Panc1 (cell line): ENCODE results near the gene RETREG1.

Experiments
- POLR2AphosphoS5 ChIP-seq: IDR thresholded peaks from 2 replicates; pipeline ENCODE4 v1.6.1; 2012; ENCODE audit warnings: mild to moderate bottlenecking, low read depth, low read length, moderate library complexity
- SIN3A ChIP-seq: IDR thresholded peaks from 2 replicates; pipeline ENCODE4 v1.6.1; 2012; ENCODE audit warnings: low read depth, mild to moderate bottlenecking, low read length, moderate library complexity, borderline replicate concordance; ENCODE audit not compliant: insufficient read depth
- TF ChIP-seq, protein P1 (sequence below): fragments of 450-650 bp; IDR thresholded peaks from 2 replicates; pipeline ENCODE4 v1.5.1; 2017; ENCODE audit warnings: mild to moderate bottlenecking
- TF ChIP-seq, protein P2 (sequence below), 2 experiments: IDR thresholded peaks; 2 replicates each; pipeline ENCODE4 v1.6.1; 2011 to 2012; ENCODE audit warnings: low read depth in 2 of 2, control low read depth in 1 of 2, low read length in 1 of 2, mild to moderate bottlenecking in 1 of 2, moderate library complexity in 1 of 2; ENCODE audit not compliant: insufficient read depth in 1 of 2

DNA sequence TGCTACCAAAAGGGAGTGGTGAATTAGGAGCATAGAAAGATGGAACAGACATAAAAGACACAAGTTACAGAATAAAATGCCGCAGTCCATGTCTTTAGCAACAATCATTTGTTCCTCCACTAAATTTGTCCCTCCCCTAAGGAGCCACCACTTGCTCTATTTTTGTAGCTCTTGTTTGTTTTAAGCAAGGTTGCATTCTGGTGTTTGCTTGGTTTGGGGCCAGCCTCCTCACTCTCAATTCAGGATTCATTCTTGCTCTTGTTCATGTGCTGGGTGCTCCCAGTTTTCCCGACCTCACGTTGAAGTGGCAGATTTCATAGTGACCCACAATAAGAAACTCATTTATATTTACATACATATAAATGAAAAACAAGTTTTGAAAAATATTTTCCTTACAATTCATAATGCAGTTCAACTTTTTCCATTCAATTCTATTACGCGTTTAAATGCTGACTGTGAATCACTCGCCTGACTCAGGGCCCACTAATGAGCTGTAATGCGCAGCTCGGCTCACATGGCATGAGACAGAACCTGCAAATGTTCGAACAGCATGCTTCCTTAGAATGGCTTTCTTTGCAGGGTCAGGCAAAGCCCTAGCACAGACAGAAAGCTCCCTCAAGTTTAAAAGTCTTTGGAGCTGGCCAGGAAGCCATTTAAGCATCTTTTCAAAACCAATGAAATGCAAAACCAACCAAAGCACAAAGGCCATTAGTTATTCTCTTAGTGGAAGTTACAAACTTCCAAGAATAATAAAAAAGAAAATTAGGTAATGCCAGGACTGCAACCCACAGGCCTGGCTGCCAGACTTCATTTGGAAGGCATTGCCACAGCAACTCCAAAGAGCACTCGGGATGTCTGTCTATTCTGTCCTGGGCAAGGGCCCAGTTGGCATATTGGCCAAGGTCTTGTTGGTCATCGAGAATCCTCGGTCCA lies 41.7 kb downstream of the RETREG1 start:
- TF ChIP-seq, protein P1, sequence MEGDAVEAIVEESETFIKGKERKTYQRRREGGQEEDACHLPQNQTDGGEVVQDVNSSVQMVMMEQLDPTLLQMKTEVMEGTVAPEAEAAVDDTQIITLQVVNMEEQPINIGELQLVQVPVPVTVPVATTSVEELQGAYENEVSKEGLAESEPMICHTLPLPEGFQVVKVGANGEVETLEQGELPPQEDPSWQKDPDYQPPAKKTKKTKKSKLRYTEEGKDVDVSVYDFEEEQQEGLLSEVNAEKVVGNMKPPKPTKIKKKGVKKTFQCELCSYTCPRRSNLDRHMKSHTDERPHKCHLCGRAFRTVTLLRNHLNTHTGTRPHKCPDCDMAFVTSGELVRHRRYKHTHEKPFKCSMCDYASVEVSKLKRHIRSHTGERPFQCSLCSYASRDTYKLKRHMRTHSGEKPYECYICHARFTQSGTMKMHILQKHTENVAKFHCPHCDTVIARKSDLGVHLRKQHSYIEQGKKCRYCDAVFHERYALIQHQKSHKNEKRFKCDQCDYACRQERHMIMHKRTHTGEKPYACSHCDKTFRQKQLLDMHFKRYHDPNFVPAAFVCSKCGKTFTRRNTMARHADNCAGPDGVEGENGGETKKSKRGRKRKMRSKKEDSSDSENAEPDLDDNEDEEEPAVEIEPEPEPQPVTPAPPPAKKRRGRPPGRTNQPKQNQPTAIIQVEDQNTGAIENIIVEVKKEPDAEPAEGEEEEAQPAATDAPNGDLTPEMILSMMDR, result no peak
- no peak for TF ChIP-seq POLR2AphosphoS5
- TF ChIP-seq, protein P2, sequence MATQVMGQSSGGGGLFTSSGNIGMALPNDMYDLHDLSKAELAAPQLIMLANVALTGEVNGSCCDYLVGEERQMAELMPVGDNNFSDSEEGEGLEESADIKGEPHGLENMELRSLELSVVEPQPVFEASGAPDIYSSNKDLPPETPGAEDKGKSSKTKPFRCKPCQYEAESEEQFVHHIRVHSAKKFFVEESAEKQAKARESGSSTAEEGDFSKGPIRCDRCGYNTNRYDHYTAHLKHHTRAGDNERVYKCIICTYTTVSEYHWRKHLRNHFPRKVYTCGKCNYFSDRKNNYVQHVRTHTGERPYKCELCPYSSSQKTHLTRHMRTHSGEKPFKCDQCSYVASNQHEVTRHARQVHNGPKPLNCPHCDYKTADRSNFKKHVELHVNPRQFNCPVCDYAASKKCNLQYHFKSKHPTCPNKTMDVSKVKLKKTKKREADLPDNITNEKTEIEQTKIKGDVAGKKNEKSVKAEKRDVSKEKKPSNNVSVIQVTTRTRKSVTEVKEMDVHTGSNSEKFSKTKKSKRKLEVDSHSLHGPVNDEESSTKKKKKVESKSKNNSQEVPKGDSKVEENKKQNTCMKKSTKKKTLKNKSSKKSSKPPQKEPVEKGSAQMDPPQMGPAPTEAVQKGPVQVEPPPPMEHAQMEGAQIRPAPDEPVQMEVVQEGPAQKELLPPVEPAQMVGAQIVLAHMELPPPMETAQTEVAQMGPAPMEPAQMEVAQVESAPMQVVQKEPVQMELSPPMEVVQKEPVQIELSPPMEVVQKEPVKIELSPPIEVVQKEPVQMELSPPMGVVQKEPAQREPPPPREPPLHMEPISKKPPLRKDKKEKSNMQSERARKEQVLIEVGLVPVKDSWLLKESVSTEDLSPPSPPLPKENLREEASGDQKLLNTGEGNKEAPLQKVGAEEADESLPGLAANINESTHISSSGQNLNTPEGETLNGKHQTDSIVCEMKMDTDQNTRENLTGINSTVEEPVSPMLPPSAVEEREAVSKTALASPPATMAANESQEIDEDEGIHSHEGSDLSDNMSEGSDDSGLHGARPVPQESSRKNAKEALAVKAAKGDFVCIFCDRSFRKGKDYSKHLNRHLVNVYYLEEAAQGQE (IDR thresholded peaks at IDR 0.05; ENCODE audit: insufficient read depth in 1 of 2, low read depth in 2 of 2, low read length in 1 of 2), result no peak
- no peak for TF ChIP-seq SIN3A
